Body of pancreas (tissue), 4 donors: ENCODE results near the gene ARHGEF7. TPM values are rescaled to one million over a fixed set of nuclear protein-coding genes. Genes with fewer than 3 reads are reported as not detected.

Experiments used
- ATAC-seq: fragments of 150-250 bp; one replicate; pipeline ENCODE4 v1.9.1; 2016
- DNase-seq, 4 donors: peaks; one replicate each; pipeline ENCODE4 v3.0.0-alpha.2; 2019
- H3K27ac ChIP-seq, 4 donors: fragments of 200-600 bp; sonication (generic); 1 replicate in 3 of 4; 2 replicates in 1 of 4; pipeline versions ENCODE4 v1.5.1 to v1.6.1; 2016 to 2019; ENCODE audit warnings: mild to moderate bottlenecking in 1 of 4, mixed read lengths in 1 of 4, moderate library complexity in 1 of 4
- H3K27me3 ChIP-seq, 2 donors: fragments of 200-600 bp; sonication (generic); one replicate each; pipeline ENCODE4 v1.6.0; 2016; ENCODE audit warnings: mild to moderate bottlenecking in 1 of 2
- H3K36me3 ChIP-seq, 2 donors: fragments of 200-600 bp; sonication (generic); replicated peaks in 1 of 2; 2 replicates each; pipeline ENCODE4 v1.5.1; 2016; ENCODE audit warnings: low read depth in 2 of 2; ENCODE audit not compliant: insufficient read depth in 1 of 2
- H3K4me1 ChIP-seq: fragments of 200-600 bp; sonication (generic); one replicate; pipeline ENCODE4 v1.6.0; 2016
- H3K4me3 ChIP-seq, 2 donors: fragments of 200-600 bp; sonication (generic); 1 replicate in 1 of 2; 2 replicates in 1 of 2; pipeline ENCODE4 v1.5.1; 2016 to 2019
- H3K9me3 ChIP-seq, 3 donors: fragments of 200-600 bp; sonication (generic); 1 replicate in 2 of 3; 2 replicates in 1 of 3; pipeline ENCODE4 v1.5.1; 2016
- POLR2A ChIP-seq, 3 donors: fragments of 450-650 bp; IDR thresholded peaks; one replicate each; pipeline ENCODE4 v1.6.1; 2016; ENCODE audit warnings: antibody characterized with exemption in 3 of 3, mild to moderate bottlenecking in 2 of 3
- WGBS, 2 donors: methylation state at CpG; one replicate each; pipeline ENCODE4 v1.1.5; 2017; 5-methylcytosine and 5-hydroxymethylcytosine counted together
- intact Hi-C: fragments of 100-400 bp; cut with DNase I; formaldehyde crosslinking; loops from one replicate; pipeline ENCODE4 v1.15.1; 2023
- total RNA-seq, 2 donors: library from RNA; depleted of rRNA; stranded (reverse); fragments of >200 nt; gene quantifications; one replicate each; pipeline ENCODE4 v1.1.0, GENCODE V29; 2016
- TF ChIP-seq, protein P1 (sequence below), 7 experiments: fragments of 450-650 bp in 4 of 7; fragments of 200-600 bp in 3 of 7; sonication (generic) in 3 of 7; IDR thresholded peaks; one replicate each; pipeline ENCODE4 v1.5.1; 2016 to 2019; ENCODE audit warnings: antibody characterized with exemption in 7 of 7

Gene ARHGEF7
- total RNA-seq, 2 donors from 2014 or later, result 27.5 to 81.4 TPM

GRCh38 chr13:111126509-111126908 lies 11.4 kb downstream of the ARHGEF7 start:
- no peak overlapping the region for H3K27ac ChIP-seq

DNA sequence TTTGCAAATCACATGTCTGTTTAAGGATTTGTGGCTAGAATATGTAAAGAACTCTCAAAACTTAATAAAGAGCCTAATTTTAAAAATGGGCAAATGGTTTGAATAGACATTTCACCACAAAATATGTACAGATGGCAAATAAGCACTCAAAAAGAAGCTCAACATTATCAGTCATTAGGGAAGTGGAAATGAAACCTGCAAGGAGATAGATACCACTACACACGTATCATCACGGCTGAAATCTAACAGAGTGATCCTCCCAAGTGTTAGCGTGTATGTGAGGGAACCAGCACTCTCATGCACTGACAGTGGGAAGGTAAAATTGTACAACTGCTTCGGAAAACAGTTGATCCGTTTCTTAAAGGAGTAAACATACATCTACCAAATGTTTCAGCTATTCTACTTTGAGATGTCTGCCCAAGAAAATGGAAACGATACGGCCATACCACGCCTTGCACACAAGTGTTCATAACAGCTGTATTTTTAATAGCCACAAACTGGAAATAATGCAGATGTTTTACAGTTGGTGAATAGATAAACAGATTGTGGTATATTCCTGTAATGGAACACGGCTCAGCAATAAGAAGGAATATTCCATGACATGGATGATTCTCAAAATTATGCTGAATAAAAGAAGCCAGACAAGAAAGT lies 14.5 kb downstream of the ARHGEF7 start:
- no peak for TF ChIP-seq POLR2A (IDR thresholded peaks at IDR 0.05)
- TF ChIP-seq, protein P1, sequence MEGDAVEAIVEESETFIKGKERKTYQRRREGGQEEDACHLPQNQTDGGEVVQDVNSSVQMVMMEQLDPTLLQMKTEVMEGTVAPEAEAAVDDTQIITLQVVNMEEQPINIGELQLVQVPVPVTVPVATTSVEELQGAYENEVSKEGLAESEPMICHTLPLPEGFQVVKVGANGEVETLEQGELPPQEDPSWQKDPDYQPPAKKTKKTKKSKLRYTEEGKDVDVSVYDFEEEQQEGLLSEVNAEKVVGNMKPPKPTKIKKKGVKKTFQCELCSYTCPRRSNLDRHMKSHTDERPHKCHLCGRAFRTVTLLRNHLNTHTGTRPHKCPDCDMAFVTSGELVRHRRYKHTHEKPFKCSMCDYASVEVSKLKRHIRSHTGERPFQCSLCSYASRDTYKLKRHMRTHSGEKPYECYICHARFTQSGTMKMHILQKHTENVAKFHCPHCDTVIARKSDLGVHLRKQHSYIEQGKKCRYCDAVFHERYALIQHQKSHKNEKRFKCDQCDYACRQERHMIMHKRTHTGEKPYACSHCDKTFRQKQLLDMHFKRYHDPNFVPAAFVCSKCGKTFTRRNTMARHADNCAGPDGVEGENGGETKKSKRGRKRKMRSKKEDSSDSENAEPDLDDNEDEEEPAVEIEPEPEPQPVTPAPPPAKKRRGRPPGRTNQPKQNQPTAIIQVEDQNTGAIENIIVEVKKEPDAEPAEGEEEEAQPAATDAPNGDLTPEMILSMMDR (IDR thresholded peaks at IDR 0.05), result no peak
- intact Hi-C loops, result no loop called here
- no peaks in the 10 kb centered on the region for H3K36me3 ChIP-seq
- no peaks in the 10 kb centered on the region for H3K9me3 ChIP-seq
- H3K27ac ChIP-seq, result no peak overlapping the region
- no peaks in the 10 kb centered on the region for H3K4me1 ChIP-seq
- no peaks in the 10 kb centered on the region for H3K27me3 ChIP-seq
- ATAC-seq (no peak), DNase-seq (no peak)
- WGBS, 2 donors, result 78 to 79% methylated on average over 9 of the region's 9 CpGs
- no peak overlapping the region for H3K4me3 ChIP-seq

More at GRCh38 chr13:111126509-111126908, 11.4 kb downstream of the ARHGEF7 start:
- Histone ChIP-seq H3K4me1 (no peaks in the 10 kb centered on the region), H3K36me3 (no peaks in the 10 kb centered on the region), H3K9me3 (no peaks in the 10 kb centered on the region), H3K4me3 (no peak overlapping the region), H3K27me3 (no peaks in the 10 kb centered on the region)
- TF ChIP-seq POLR2A (IDR thresholded peaks at IDR 0.05), result no peak
- TF ChIP-seq, protein P1 (IDR thresholded peaks at IDR 0.05), result no peak
- ATAC-seq, result no peak
- intact Hi-C loops, result no loop called here
- no peak for DNase-seq

GRCh38 chr13:111130116-111130508 lies 15.0 kb downstream of the ARHGEF7 start:
- Histone ChIP-seq H3K27ac (no peak overlapping the region), H3K9me3 (no peaks in the 10 kb centered on the region), H3K27me3 (no peaks in the 10 kb centered on the region), H3K36me3 (no peaks in the 10 kb centered on the region), H3K4me1 (no peaks in the 10 kb centered on the region), H3K4me3 (no peak overlapping the region)
- DNase-seq (no peak), ATAC-seq (no peak)
- WGBS, 2 donors, result 68 to 74% methylated on average over 5 of the region's 5 CpGs
- TF ChIP-seq, protein P1 (IDR thresholded peaks at IDR 0.05), result no peak
- TF ChIP-seq POLR2A (IDR thresholded peaks at IDR 0.05), result no peak
- intact Hi-C loops, result no loop called here

DNA sequence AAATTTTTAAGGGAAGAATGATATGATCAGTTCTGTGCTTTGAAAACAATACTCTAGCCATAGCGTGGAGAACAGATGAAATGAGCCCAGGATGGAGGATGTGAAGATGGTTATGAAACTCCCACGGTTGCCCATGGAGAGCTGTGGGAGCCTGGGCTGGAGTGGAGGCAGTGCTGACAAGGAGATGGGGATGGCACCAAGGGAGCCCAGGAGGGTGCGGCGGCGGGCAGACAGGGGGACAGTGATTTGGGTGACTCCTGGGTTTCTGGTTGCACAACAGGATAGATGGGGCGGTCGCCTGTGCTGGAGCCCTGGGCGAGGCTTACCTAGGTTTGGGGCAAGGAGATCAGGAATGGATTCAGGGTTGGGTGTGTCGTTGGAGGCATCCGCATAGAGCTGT lies 15.9 kb downstream of the ARHGEF7 start:
- DNase-seq, result no peak
- Histone ChIP-seq H3K4me3 (no peak overlapping the region), H3K36me3 (no peaks in the 10 kb centered on the region), H3K9me3 (no peaks in the 10 kb centered on the region), H3K27ac (no peak overlapping the region), H3K27me3 (no peaks in the 10 kb centered on the region), H3K4me1 (no peaks in the 10 kb centered on the region)
- intact Hi-C loops, result no loop called here
- no peak for ATAC-seq
- 74 to 91% methylated on average over 9 to 10 of the region's 10 CpGs for WGBS, 2 donors
- TF ChIP-seq, protein P1 (IDR thresholded peaks at IDR 0.05), result no peak
- no peak for TF ChIP-seq POLR2A (IDR thresholded peaks at IDR 0.05)

- no peak for ATAC-seq
- no peaks in the 10 kb centered on the region for H3K27me3 ChIP-seq
- no peak overlapping the region for H3K27ac ChIP-seq
- TF ChIP-seq, protein P1 (IDR thresholded peaks at IDR 0.05), result no peak
- H3K36me3 ChIP-seq, result no peaks in the 10 kb centered on the region
- DNase-seq, result no peak
- H3K4me3 ChIP-seq, result no peak overlapping the region
- 68 to 73% methylated on average over 4 of the region's 4 CpGs for WGBS, 2 donors
- intact Hi-C loops, result no loop called here
- H3K4me1 ChIP-seq, result no peaks in the 10 kb centered on the region
- no peaks in the 10 kb centered on the region for H3K9me3 ChIP-seq
Measured at GRCh38 chr13:111131611-111132010, 16.5 kb downstream of the ARHGEF7 start.
